HG03342 (cell line): ENCODE results near the gene PPP2R1A.

Experiments
- ATAC-seq: cut with Tn5 transposase; IDR thresholded peaks from one replicate; pipeline ENCODE4 v1.9.1; 2021; ENCODE audit warnings: mild to moderate bottlenecking, moderate library complexity; ENCODE audit not compliant: unreplicated experiment

The PPP2R1A gene

DNA sequence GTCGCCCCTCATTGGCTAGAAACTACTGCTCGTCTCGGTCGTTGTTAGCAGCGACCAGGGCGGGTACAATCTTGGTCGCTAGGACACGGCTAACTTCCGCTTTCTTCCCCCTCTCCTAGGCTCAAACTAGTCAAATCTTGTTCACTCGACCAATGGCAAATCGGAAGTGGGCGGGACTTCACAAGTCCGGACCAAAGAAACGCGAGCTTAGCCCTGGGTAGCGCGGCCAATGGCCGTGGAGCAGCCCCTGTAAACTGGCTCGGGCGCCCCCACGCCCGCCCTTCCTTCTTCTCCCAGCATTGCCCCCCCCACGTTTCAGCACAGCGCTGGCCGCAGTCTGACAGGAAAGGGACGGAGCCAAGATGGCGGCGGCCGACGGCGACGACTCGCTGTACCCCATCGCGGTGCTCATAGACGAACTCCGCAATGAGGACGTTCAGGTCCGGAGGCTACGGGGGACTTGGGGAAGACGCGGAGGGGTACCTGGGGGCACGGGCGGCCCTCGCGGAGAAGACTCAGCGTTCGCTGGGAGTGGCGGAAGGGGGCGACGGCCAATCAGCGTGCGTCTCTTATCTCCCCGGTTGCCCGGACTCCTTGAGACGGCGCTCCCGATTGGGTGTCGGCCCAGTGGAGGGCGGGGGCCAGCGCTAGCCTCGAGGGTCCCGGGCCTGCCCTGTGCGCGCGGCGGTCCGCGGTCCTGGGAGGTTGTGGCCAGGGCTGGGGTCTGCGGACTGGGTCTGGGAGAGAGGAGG, at the start of gene PPP2R1A:
Gene PPP2R1A (plus strand): TSS at position 318 of the 752 bp plus-strand sequence. CDS start 45 bp downstream, at position 363.
- ATAC-seq, result peak; percentile 88

DNA sequence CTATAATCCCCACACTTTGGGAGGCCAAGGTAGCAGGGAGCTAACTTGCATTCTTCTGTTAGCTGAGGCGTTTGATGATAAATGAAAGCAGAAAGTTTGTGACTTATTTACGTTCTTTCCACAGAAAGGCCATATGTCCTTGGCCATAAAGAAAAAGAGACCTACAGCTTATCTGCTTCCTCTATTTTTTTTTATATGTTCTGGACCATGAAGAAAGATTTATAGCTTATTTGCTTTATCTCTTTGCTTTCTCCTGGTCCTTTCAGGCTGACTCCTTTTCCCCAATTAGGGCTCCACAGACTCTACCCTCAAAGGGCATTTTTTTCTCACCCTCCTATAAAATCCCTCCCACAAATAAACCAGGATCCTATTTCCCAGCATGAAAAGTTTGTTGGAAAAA, 48.6 kb upstream of the PPP2R1A start:
- ATAC-seq, result no peak

DNA sequence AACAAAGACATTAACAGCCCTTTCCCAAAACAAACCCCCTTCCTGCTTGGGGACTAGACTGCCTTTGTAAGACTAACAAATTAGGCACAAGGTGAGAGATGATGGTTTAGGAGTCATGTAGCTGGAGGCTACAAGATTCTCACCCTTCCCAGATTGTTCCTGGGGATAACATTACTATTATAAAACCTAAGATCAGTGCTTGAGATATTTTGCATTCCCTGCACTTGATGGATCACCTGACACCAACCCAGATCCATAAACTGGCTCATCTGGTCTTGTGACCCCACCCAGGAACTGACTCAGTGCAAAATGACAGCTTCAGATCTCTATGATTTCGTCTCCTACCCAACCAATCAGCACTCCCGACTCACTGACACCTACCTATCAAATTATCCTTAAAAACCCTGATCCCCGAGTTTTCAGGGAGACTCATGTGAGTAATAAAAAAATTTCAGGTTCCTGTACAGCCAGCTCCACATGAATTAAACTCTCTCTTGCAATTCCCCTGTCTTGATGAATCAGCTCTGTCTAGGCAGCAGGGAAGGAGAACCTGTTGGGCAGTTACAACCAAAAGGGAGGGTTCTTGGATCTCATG, 47.8 kb upstream of the PPP2R1A start:
- ATAC-seq, result no peak

DNA sequence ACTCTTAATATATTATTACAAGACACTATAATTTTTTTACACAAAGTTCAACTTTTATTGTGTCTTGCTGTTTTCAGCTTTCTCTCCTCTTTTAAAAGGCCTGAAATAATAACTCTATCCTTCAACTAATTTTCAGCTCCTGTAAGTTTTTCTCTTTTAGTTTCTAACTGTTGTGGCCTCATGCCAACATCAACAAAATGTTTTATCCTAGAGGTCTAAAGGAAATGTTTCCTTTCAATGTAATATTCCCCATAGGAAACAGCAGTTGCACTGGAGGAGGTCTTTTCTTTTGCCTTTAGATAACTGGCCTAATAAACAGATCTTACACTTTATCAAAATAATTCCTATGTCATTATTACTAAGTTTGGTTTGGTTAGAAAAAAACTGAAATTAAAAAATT, 41.6 kb upstream of the PPP2R1A start:
- ATAC-seq, result no peak

GRCh38 chr19:52155596-52156359, 34.1 kb upstream of the PPP2R1A start:
- no peak for ATAC-seq

DNA sequence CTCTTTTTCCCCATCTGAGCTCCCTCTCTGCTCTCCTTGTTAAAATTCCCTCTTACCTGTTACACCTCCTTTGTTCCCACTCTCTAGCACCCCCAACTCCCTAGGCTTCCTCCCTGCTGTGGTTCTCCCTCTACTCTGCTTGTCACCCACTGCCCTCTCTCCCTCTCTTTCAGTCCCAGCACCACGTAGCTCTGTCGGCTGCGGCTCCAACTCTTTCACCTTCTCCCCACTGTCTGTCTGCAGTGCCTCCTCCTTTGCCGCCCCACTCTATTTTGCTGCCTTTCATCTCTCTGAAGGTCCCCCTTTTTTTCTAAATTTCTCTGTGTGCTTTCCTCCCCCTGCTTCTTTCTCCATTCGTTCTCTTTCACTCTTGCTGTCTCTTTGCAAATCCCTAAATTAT, 19.5 kb upstream of the PPP2R1A start:
- no peak for ATAC-seq

DNA sequence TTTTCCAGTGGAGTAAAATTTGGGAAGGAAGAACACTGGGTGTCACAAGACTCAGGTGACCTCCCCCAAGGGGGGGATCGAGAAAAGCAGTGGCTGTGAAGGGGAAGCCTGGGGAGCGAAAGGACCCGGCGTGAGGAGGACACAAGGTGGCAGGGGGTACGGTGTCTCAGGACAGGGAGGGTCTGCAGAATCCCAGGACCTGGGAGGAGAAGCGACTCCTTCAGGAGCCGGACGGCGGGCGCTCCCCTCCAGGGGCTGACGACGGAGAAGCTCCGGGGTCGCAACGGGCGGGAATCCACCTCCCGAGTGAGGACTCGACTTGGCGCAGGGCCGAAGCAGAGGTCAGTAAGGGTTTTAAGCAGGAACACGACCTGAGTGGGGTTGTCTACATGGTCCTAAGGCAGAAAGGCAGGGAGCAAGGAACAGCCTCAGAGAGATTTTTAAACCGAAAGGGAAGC, 19.0 kb upstream of the PPP2R1A start:
- ATAC-seq, result peak; percentile 24

DNA sequence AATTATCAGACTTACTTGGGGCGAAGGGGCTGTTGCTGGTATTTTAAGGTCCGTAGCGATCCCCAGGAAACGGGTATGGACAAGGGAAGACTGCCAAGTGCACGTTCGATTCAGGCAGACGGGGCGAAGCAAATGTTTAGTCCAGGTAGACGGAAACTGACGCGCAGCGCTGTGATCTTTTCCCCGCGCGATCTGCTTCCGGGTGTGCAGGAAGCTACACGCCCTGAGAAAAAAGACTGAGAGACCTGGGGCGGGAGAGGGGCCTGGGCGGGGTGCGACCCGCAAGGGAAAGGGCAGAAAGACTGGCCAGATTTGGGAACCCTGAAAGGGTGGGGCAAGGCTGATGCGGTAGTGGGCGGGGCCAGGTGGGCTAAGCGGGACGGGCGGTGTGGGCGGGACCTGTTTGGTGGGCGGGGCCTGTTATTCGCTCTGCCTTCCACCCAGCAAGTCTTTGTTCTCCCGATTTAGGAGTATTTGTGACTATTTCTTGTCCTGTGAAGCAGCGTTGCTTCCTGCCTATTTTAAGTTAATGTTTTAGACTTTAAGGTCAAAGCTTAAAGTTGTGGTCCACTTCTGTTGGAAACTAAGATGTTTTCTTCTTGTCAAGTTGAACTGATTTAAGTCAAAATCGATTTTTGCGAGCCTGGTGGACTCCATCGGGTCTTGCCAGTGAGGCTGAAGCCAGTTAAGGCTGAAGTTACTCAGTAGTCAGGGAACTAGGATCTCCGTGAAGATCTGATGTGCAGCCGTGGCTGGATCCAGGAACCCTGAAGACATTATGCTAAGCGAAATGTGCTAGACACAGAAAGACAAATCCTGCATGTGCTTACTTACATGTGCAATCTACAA, 18.3 kb upstream of the PPP2R1A start, which contains the start of gene ZNF836:
Gene ZNF836 (minus strand): TSS at position 301 of the 849 bp plus-strand sequence. CDS start 3,549 bp downstream, outside the sequence.
- peak; percentile 85 for ATAC-seq

DNA sequence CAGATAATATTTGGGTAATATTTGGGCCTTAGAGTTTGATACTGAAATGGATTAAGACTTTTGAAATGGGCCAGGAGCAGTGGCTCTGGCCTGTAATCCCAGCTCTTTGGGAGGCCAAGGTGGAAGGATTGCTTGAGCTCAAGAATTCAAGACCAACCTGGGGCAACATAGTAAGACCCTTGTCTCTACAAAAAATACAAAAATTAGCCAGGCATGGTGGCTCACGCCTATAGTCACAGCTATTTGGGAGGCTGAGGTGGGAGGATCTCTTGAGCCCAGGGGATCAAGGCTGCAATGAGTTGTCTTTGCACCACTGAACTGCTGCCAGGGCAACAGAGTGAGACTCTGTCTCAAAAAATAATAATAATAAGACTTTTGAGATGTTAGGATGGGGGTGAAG, 17.5 kb upstream of the PPP2R1A start:
- ATAC-seq, result no peak

- no peak for ATAC-seq
These were observed 13.3 kb upstream of the PPP2R1A start for GRCh38 chr19:52176574-52176973.

GRCh38 chr19:52187407-52187806, 2.4 kb upstream of the PPP2R1A start:
- no peak for ATAC-seq

DNA sequence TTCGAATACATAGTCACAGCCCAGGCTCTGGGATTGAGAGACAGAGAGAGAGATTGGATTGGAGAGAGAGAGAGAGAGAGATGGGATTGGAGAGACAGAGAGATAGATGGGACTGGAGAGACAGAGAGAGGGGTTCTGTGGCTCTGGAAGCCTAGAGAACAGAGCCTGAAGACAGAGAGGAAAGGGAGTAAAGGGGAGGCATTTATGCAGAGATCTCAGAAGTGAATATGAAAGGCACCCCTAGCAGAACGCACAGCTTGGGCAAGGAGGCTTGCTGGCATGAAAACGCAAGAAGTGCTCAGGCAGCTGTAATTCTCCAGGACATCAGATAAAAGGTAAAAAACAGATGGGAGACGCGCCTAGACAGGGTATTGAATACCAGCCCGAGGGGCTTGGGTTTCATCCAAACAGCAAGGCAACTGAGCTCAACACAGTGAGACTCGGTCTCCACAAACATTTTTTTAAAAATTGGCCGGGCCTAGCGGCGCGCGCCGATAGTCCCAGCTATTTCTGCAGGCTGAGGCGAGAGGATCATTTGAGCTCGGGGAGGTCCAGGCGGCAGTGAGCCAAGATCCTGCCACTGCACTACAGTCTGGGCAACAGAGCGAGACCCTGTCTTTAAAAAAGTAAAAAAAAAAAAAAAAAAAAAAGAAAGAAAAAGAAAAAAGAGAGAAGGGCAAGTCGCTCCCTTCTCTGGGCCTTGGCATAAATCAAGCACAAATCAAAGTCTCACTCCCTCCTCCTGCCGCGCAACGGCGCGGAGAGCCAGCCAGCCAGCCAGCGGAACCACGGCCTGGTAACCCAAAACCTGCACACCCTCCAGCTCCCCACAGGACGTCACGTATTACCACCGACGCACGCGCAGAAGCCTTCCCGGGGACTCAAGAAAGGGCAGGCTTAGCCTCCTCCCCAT, 774 bp upstream of the PPP2R1A start:
- ATAC-seq, result no peak

DNA sequence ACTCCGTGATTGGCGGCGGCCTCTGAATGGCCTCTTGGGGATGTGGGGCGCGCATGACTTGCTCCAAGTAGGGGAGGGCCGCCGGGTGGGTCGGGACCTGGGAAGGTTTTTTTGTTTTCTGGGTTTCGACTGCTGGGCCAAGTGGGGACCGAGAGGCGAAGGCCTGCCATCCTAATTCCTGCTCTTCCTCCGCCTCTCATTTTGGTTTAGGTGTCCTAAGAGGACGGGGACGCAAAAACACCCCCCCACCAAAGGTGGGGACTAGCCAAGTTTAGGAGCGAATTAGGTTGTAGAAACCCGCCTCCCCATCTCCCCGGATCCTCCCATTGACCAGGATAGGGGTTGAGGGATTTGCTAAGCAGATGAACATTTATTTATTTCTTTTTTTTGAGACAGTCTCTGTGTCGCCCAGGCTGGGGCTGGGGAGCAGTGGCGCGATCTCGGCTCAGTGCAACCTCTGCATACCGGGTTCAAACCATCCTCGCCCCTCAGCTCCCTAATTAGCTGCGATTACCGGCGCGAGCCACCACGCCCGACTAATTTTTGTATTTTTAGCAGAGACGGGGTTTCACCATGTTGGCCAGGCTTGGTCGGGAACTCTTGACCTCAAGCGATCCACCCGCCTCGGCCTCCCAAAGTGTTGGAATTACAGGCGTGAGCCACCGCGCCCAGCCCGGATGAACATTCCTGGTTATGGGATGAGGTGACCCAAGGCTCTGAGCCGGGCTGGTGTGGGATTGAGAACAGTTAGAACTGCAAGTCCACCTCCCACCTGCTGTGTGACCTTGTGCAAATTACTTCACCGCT, 838 bp downstream of the PPP2R1A start:
- no peak for ATAC-seq

DNA sequence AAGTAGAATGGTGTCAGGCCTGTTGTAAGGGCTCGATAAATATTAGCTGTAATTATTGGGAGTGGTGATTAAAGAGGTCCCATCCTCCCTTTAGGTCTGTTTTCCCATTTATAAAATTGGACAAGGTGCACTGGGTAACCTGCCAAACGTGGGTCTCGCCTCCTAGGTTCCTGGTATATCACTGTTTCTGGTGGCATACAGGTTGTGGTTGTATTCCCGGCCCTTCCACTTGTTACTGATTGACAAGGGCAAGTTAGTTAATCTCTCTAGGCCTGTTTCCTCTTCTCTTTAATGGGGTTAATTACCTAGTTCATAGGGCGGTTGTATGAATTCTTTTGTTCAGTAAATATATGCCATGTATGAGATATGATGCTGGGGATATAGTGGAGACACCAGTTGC, 1.5 kb downstream of the PPP2R1A start:
- ATAC-seq, result no peak

DNA sequence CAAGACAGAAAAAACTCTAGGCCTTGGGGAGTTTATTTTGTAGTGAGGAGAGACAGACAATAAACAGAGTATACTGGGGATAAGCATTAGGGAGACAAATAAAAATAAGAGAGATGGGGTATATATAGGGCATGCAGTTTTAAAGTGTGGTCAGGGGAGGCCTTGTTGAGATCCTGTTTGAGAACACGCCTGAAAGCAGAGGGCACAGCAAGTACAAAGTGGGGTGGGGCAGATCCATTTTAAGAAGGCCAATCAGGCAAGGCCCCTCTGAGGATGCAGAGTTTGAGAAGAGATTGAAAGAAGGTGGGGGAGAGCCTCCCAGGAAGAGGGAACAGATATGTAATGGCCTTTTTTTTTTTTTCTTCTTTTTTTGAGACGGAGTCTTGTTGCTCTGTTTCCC, 2.1 kb downstream of the PPP2R1A start:
- ATAC-seq, result no peak

DNA sequence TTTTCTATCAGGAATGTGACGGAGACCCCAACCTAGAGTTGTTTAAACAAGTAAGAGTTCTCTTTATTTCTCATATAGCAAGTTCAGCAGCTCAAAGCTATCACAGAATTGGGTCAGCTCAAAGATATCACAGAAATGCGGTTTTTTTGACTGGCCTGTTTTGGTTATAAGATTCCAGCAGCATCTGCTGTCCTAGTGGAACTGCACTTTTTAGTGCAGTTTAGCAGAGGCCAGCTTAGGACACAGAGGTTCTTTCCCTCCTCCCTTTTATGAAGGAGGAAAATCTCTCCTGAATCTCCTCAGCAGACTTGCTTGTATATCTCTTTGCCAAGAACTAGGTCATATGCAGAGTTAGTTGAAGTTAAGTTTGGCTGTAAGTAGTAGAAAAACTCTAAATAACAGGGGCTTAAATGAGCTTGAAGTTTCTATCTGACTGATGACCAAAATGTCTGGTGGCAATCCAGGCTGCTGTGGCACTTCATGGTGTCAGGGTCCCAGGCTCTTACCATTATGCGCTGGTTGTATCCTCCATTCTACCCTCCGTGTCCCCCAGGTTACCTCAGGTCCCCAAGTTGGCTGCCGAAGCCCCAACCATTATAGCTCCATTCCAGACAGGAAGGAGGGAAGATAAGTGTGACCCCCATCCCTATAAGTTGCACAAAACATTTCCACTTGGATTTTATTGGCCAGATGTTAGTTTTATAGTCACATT, 6.6 kb downstream of the PPP2R1A start:
- ATAC-seq, result no peak

GRCh38 chr19:52197964-52198363, 8.1 kb downstream of the PPP2R1A start:
- no peak for ATAC-seq

DNA sequence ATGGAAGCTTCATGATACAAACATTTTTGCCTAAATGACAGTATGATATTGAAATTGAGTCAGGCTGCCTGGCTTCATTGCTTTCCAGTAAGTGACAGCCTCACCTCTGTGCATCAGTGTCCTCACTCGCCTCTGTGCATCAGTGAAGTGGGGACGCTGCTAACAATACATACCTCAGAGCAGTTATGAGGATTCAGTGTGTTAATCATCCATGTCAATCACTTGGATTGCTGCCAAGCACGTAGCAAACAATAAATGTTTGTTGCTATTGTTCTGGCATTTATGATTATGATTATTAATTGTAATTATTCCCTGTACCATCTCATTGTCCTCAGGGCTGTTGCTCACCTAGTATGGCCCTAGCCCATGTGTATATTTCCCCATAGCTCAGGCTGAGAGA, 8.8 kb downstream of the PPP2R1A start:
- no peak for ATAC-seq
